ENCODE data around the gene TOX2. TPM values are rescaled to one million over a fixed set of nuclear protein-coding genes. Genes with fewer than 3 reads are reported as not detected.

Gene TOX2
- polyA plus RNA-seq, 3 donors, result 0.39 to 0.56 (median 0.47) TPM

- H3K27me3 Mint-ChIP-seq (ENCODE audit: low read depth in 3 of 3), result peaks cover 26 to 61% (median 37%) of the 10 kb centered on the region in 3 donors
- no peak for DNase-seq
- H2AFZ ChIP-seq (ENCODE audit: insufficient read depth, low read depth, low read length, poor library complexity, severe bottlenecking), result no peak overlapping the region
- H3K79me2 ChIP-seq (ENCODE audit: insufficient read depth, low read length), result no peaks in the 10 kb centered on the region
- intact Hi-C loops (cut with micrococcal nuclease), result no loop called here
- no peak overlapping the region for H3K4me2 ChIP-seq (replicated peaks; ENCODE audit: extremely low read depth, low read length, poor library complexity, severe bottlenecking)
- no peaks in the 10 kb centered on the region for H4K20me1 ChIP-seq (ENCODE audit: insufficient read depth, low read length)
- H3K9ac ChIP-seq (ENCODE audit: insufficient read depth, low read length, poor library complexity, severe bottlenecking), result no peak overlapping the region
- H3K9me3 Mint-ChIP-seq, result peaks cover 11 to 17% (median 12%) of the 10 kb centered on the region in 7 donors
- WGBS (ENCODE audit: insufficient coverage), result 75% methylated on average over 2 of the region's 5 CpGs
- no peak overlapping the region for H3K4me3 ChIP-seq (replicated peaks in 1 of 3; ENCODE audit: low read depth in 2 of 3, low read length in 3 of 3)
- peaks cover 14 to 20% of the 10 kb centered on the region in 2 donors for H3K27me3 ChIP-seq (ENCODE audit: control insufficient read depth in 2 of 2, insufficient read depth in 2 of 2, low read length in 2 of 2)
- peaks cover 14% of the 10 kb centered on the region in 2 donors for H3K9me3 ChIP-seq (replicated peaks in 1 of 2; ENCODE audit: control insufficient read depth in 1 of 2, insufficient read depth in 1 of 2, low read length in 2 of 2)
- no peaks in the 10 kb centered on the region for H3K36me3 ChIP-seq (replicated peaks in 1 of 2; ENCODE audit: control insufficient read depth in 1 of 2, insufficient read depth in 2 of 2, low read length in 2 of 2)
- H3K27ac ChIP-seq (ENCODE audit: low read depth in 1 of 2, low read length in 2 of 2), result no peak overlapping the region
- TF ChIP-seq CTCF (IDR thresholded peaks at IDR 0.05), result no peak
- H3K27ac Mint-ChIP-seq, result no peak overlapping the region
- H3K36me3 Mint-ChIP-seq, result no peaks in the 10 kb centered on the region
- no peaks in the 10 kb centered on the region for H3K4me1 Mint-ChIP-seq
- H3K4me1 ChIP-seq (ENCODE audit: control insufficient read depth in 1 of 2, insufficient read depth in 2 of 2, low read length in 2 of 2), result no peaks in the 10 kb centered on the region
- H3K4me3 Mint-ChIP-seq, result no peak overlapping the region
Observed at GRCh38 chr20:43900121-43900466, 14.6 kb upstream of the TOX2 start.

- Histone ChIP-seq H3K4me2 (replicated peaks; ENCODE audit: extremely low read depth, low read length, poor library complexity, severe bottlenecking) (no peak overlapping the region), H3K4me1 (ENCODE audit: control insufficient read depth in 1 of 2, insufficient read depth in 2 of 2, low read length in 2 of 2) (no peaks in the 10 kb centered on the region), H3K79me2 (ENCODE audit: insufficient read depth, low read length) (no peaks in the 10 kb centered on the region), H4K20me1 (ENCODE audit: insufficient read depth, low read length) (no peaks in the 10 kb centered on the region), H3K9me3 (replicated peaks in 1 of 2; ENCODE audit: control insufficient read depth in 1 of 2, insufficient read depth in 1 of 2, low read length in 2 of 2) (peaks cover 14% of the 10 kb centered on the region in 2 donors), H3K27ac (ENCODE audit: low read depth in 1 of 2, low read length in 2 of 2) (no peak overlapping the region), H3K9ac (ENCODE audit: insufficient read depth, low read length, poor library complexity, severe bottlenecking) (no peak overlapping the region), H3K36me3 (replicated peaks in 1 of 2; ENCODE audit: control insufficient read depth in 1 of 2, insufficient read depth in 2 of 2, low read length in 2 of 2) (no peaks in the 10 kb centered on the region), H2AFZ (ENCODE audit: insufficient read depth, low read depth, low read length, poor library complexity, severe bottlenecking) (no peak overlapping the region), H3K4me3 (replicated peaks in 1 of 3; ENCODE audit: low read depth in 2 of 3, low read length in 3 of 3) (no peak overlapping the region), H3K27me3 (ENCODE audit: control insufficient read depth in 2 of 2, insufficient read depth in 2 of 2, low read length in 2 of 2) (peaks cover 13 to 20% of the 10 kb centered on the region in 2 donors)
- no CpG with 5 or more reads among the region's 4 CpGs for WGBS (ENCODE audit: insufficient coverage)
- DNase-seq, result no peak
- TF ChIP-seq CTCF (IDR thresholded peaks at IDR 0.05), result no peak
- Mint-ChIP-seq H3K36me3 (no peaks in the 10 kb centered on the region), H3K27me3 (ENCODE audit: low read depth in 3 of 3) (peaks cover 26 to 61% (median 37%) of the 10 kb centered on the region in 3 donors), H3K9me3 (peaks cover 11 to 17% (median 12%) of the 10 kb centered on the region in 7 donors), H3K4me3 (no peak overlapping the region), H3K4me1 (no peaks in the 10 kb centered on the region), H3K27ac (no peak overlapping the region)
- intact Hi-C loops (cut with micrococcal nuclease), result no loop called here
Observed at GRCh38 chr20:43900496-43900895, 14.2 kb upstream of the TOX2 start.
